ENCODE measurements around the gene NDRG2. TPM values are rescaled to one million over a fixed set of nuclear protein-coding genes. Genes with fewer than 3 reads are reported as not detected.

NDRG2 gene
- total RNA-seq, 1 experiment from 2014 or later = 18.9 TPM

DNA sequence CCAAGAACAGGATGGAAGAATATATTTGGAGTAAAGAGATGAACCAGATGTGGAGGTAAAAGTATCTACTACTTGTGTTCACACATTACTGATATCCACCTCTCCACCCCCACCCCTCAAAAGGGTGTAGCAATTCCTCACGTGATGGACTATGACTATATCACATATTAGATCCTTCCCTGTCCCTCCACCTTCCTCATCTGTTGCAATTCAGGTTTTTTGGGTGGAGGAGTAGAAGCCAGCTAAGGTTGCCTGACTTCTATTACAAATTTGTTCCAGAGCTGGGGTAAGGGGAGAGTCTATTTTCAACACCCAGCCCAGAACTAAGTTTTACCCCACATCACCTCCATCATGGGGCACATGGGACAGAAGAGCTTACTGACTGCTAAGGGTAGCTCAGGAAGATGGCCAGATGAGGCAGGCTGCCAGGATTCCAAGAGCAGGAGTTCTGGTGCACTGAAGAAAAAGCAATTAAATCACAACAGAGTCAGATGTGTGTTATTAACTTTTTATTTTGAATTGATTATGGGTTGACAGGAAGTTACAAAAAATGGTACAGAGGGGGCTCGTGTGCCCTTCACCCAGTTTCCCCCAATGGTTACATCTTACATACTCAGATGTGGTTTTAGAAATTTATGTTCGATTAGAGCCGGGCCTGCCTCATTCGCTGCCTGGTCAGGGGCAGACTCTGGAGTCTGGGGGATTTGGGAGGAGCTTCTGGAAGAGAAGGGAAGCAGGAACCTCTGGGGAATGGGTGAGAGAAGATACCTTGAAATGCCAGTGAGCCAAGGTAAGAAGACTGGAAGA lies 7.7 kb upstream of the NDRG2 start (continued):
- no peak for TF ChIP-seq ELF1 (IDR thresholded peaks at IDR 0.05; ENCODE audit: borderline replicate concordance, low read depth)

DNA sequence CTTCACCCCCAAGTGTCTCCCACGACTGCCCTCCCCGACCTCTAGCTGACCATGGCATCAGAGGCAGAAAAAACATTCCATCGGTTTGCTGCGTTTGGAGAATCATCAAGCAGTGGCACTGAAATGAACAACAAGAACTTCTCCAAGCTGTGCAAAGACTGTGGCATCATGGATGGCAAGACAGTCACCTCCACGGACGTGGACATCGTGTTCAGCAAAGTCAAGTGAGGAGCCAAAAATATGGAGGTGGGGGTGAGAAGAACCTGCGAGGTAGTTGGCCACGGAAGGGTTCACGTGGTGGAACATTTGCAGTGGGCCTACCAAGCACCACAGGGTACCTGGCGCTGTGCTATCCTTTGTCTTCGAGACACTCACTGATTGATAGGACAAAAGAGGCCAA lies 5.7 kb upstream of the NDRG2 start:
- no peaks in the 10 kb centered on the region; the same call in 1 of the 2 replicates for H3K27me3 ChIP-seq (ENCODE audit: insufficient read depth, low read length)
- peaks cover 4% of the 10 kb centered on the region in 2 experiments; a peak in 3 of 4 replicates for H3K4me1 ChIP-seq (ENCODE audit: control insufficient read depth in 1 of 2, insufficient read depth in 2 of 2, low read length in 2 of 2)
- no peaks in the 10 kb centered on the region for H3K36me3 ChIP-seq (ENCODE audit: control insufficient read depth in 1 of 2, insufficient read depth in 2 of 2, low read length in 2 of 2)
- no peaks in the 10 kb centered on the region for H3K9me2 ChIP-seq (ENCODE audit: insufficient read depth)
- H3K79me2 ChIP-seq (ENCODE audit: insufficient read depth, low read length) = no peaks in the 10 kb centered on the region
- no peak overlapping the region for H2AFZ ChIP-seq (ENCODE audit: low read depth, low read length, poor library complexity, severe bottlenecking)
- BruUV-seq (replicated peaks) = no TSS peak
- no peak overlapping the region for H3K4me2 ChIP-seq (ENCODE audit: low read length)
- H4K20me1 ChIP-seq (ENCODE audit: insufficient read depth) = no peaks in the 10 kb centered on the region
- CTCF ChIA-PET = interaction anchor here (1.5 to 3.3 kb wide), 2 partner anchors 10 to 16 kb away, joined by 4 to 9 read pairs; no protein-coding TSS in a partner anchor
- TF ChIP-seq SRF (IDR thresholded peaks at IDR 0.05; ENCODE audit: low read depth) = no peak
- no peak for TF ChIP-seq POLR2A (IDR thresholded peaks at IDR 0.05; ENCODE audit: borderline replicate concordance, extremely low read depth, insufficient read depth, insufficient read length)
- TF ChIP-seq CEBPB (IDR thresholded peaks at IDR 0.05; ENCODE audit: low read depth) = no peak
- no peak for TF ChIP-seq EZH2phosphoT487 (IDR thresholded peaks at IDR 0.05; ENCODE audit: borderline replicate concordance)
- no peak for TF ChIP-seq TCF7L2 (IDR thresholded peaks at IDR 0.05; ENCODE audit: borderline replicate concordance, extremely low read depth, insufficient read depth, insufficient read length)
- TF ChIP-seq YY1 (IDR thresholded peaks at IDR 0.05; ENCODE audit: extremely low read depth, insufficient replicate concordance, low read depth, low read length) = no peak
- no peak for TF ChIP-seq POLR2AphosphoS5 (IDR thresholded peaks at IDR 0.05; ENCODE audit: low read depth, low read length)
- TF ChIP-seq, protein P1, sequence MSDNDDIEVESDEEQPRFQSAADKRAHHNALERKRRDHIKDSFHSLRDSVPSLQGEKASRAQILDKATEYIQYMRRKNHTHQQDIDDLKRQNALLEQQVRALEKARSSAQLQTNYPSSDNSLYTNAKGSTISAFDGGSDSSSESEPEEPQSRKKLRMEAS (IDR thresholded peaks at IDR 0.05) = no peak
- TF ChIP-seq, protein P2, sequence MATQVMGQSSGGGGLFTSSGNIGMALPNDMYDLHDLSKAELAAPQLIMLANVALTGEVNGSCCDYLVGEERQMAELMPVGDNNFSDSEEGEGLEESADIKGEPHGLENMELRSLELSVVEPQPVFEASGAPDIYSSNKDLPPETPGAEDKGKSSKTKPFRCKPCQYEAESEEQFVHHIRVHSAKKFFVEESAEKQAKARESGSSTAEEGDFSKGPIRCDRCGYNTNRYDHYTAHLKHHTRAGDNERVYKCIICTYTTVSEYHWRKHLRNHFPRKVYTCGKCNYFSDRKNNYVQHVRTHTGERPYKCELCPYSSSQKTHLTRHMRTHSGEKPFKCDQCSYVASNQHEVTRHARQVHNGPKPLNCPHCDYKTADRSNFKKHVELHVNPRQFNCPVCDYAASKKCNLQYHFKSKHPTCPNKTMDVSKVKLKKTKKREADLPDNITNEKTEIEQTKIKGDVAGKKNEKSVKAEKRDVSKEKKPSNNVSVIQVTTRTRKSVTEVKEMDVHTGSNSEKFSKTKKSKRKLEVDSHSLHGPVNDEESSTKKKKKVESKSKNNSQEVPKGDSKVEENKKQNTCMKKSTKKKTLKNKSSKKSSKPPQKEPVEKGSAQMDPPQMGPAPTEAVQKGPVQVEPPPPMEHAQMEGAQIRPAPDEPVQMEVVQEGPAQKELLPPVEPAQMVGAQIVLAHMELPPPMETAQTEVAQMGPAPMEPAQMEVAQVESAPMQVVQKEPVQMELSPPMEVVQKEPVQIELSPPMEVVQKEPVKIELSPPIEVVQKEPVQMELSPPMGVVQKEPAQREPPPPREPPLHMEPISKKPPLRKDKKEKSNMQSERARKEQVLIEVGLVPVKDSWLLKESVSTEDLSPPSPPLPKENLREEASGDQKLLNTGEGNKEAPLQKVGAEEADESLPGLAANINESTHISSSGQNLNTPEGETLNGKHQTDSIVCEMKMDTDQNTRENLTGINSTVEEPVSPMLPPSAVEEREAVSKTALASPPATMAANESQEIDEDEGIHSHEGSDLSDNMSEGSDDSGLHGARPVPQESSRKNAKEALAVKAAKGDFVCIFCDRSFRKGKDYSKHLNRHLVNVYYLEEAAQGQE (IDR thresholded peaks at IDR 0.05; ENCODE audit: low read depth) = no peak
- no peak for TF ChIP-seq EZH2 (IDR thresholded peaks at IDR 0.05)
- no peak for TF ChIP-seq CBX3 (IDR thresholded peaks at IDR 0.05; ENCODE audit: low read depth)
- TF ChIP-seq, protein P3, sequence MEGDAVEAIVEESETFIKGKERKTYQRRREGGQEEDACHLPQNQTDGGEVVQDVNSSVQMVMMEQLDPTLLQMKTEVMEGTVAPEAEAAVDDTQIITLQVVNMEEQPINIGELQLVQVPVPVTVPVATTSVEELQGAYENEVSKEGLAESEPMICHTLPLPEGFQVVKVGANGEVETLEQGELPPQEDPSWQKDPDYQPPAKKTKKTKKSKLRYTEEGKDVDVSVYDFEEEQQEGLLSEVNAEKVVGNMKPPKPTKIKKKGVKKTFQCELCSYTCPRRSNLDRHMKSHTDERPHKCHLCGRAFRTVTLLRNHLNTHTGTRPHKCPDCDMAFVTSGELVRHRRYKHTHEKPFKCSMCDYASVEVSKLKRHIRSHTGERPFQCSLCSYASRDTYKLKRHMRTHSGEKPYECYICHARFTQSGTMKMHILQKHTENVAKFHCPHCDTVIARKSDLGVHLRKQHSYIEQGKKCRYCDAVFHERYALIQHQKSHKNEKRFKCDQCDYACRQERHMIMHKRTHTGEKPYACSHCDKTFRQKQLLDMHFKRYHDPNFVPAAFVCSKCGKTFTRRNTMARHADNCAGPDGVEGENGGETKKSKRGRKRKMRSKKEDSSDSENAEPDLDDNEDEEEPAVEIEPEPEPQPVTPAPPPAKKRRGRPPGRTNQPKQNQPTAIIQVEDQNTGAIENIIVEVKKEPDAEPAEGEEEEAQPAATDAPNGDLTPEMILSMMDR (IDR thresholded peaks at IDR 0.05 in 2 of 3, conservative IDR thresholded peaks at IDR 0.05 in 1 of 3; ENCODE audit: borderline replicate concordance in 1 of 3, insufficient read depth in 1 of 3, low read depth in 2 of 3, low read length in 2 of 3) = no peak
- no peak for TF ChIP-seq FOSL1 (IDR thresholded peaks at IDR 0.05; ENCODE audit: low read depth)
- TF ChIP-seq EGR1 (IDR thresholded peaks at IDR 0.05; ENCODE audit: low read depth) = no peak
- TF ChIP-seq ZNF274 (IDR thresholded peaks at IDR 0.05; ENCODE audit: low read depth, low read length) = no peak
- TF ChIP-seq, protein P4, sequence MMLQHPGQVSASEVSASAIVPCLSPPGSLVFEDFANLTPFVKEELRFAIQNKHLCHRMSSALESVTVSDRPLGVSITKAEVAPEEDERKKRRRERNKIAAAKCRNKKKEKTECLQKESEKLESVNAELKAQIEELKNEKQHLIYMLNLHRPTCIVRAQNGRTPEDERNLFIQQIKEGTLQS (IDR thresholded peaks at IDR 0.05) = no peak
- no peak for TF ChIP-seq SP1 (IDR thresholded peaks at IDR 0.05; ENCODE audit: low read depth)
- TF ChIP-seq RAD21 (IDR thresholded peaks at IDR 0.05; ENCODE audit: low read depth) = no peak
- no peak for TF ChIP-seq ELF1 (IDR thresholded peaks at IDR 0.05; ENCODE audit: borderline replicate concordance, low read depth)
- TF ChIP-seq JUND (IDR thresholded peaks at IDR 0.05) = no peak
- DNase-seq (ENCODE audit: low read depth, low spot score) (no peak), ATAC-seq (no peak)
- RAD21 ChIA-PET (ENCODE audit: low non-redundant PET in 1 of 2, low total read pairs in 2 of 2, uncharacterized antibody in 2 of 2, unreplicated experiment in 2 of 2) = no interaction called here
- no peak overlapping the region for H3K4me3 ChIP-seq (replicated peaks in 1 of 2; ENCODE audit: low read depth in 1 of 2, low read length in 2 of 2)
- POLR2A ChIA-PET = no interaction called here
- H3K27ac ChIP-seq (ENCODE audit: low read depth, low read length) = no peak overlapping the region
- intact Hi-C loops (cut with micrococcal nuclease) = no loop called here
- H3K9ac ChIP-seq (ENCODE audit: low read length) = no peak overlapping the region
- H3K9me3 ChIP-seq (ENCODE audit: control insufficient read depth in 1 of 2, insufficient read depth in 1 of 2, low read depth in 1 of 2, low read length in 2 of 2) = no peaks in the 10 kb centered on the region

Measured in HCT116 (cell line).